GM19023 (cell line): ENCODE data around the gene TMEM238.
A peak's percentile ranks its signal among the peaks of the same experiment; 100 is the strongest.
"Not testable (repeated sequence)": the region's sequence is repeated elsewhere in the genome, so short reads cannot be mapped to it uniquely, and the experiment has no call there.

Source experiments
- ATAC-seq: cut with Tn5 transposase; IDR thresholded peaks from one replicate; pipeline ENCODE4 v1.9.1; 2021; ENCODE audit warnings: mild to moderate bottlenecking, moderate library complexity; ENCODE audit not compliant: unreplicated experiment

TMEM238 gene

DNA sequence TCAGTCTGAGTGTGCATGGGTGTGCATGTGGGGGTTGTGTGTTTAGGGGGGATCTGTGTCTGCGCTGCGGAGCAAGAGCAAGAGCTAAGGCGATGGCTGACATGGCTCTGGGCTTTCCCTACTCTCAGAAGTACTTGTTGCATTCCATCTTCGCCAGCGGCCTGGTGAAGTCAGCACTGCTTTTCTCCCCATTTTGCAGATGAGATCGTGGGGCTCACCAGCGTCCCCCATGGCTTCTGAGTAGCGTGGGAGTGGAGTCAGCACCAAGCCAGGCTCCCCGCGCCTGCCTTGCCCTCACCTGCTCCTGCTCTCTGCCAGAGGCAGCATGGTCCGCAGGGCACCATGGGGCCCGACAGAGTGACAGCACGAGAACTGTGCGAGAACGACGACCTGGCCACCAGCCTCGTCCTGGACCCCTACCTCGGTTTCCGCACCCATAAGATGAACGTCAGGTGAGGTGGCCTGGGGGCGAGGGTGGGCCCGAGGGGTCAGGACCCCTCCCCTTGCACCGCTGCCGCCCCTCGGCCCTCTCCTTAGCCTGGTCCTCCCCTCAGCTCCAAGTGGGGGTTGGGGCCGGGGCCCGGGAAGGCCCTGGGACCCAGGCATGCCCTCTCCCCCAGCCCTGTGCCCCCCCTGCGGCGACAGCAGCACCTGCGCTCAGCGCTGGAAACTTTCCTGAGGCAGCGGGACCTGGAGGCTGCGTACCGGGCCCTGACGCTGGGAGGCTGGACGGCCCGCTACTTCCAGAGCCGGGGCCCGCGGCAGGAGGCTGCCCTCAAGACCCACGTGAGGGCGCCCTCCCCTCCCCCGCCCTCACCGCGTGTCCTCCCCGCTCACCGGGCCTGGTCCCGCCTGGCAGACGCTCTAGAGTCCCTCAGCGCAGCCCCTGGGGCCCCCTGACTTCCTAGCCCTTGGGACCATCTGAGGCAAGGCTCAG lies 42.2 kb downstream of the TMEM238 start:
- ATAC-seq, result no peak

DNA sequence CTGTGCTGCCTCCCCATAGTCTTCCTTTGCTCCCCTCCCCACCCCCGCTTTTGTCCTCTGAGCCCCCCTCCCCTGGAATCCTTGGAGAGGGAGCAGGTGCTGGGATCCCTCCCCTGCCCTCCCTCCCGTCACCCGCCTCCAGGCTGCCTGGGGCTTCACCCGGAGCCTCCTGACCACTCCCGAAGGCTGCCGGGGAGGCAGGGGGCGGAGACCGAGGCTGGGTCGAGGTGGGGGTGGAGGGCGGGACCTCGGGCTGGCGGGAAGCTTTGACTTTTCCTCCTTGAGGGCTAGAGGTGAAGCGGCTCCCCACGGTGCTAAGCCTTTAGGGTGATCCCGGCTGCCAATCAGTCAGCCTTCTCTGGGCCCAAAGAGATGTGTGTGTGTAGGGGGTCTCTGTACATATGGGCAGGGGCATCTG lies 42.9 kb downstream of the TMEM238 start:
- ATAC-seq, result no peak

DNA sequence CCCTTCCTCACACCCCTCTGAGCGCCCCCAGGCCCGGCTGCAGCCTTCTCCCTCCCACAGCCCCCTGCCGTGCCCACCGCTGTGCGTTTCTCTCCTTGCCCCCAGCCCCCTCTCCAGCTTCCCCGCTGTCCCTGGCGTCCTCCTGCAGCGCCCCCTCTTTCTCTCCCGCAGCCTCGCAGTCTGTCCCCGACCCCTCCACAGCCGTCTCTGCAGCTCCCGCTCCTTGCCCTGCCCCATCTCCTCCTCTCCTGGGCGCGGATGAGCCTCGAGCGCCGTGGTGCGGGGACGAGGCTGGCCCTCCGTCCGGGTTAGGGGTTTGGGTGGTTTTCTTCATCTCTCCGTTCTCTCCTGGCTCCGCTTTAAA lies 43.3 kb downstream of the TMEM238 start:
- no peak for ATAC-seq

DNA sequence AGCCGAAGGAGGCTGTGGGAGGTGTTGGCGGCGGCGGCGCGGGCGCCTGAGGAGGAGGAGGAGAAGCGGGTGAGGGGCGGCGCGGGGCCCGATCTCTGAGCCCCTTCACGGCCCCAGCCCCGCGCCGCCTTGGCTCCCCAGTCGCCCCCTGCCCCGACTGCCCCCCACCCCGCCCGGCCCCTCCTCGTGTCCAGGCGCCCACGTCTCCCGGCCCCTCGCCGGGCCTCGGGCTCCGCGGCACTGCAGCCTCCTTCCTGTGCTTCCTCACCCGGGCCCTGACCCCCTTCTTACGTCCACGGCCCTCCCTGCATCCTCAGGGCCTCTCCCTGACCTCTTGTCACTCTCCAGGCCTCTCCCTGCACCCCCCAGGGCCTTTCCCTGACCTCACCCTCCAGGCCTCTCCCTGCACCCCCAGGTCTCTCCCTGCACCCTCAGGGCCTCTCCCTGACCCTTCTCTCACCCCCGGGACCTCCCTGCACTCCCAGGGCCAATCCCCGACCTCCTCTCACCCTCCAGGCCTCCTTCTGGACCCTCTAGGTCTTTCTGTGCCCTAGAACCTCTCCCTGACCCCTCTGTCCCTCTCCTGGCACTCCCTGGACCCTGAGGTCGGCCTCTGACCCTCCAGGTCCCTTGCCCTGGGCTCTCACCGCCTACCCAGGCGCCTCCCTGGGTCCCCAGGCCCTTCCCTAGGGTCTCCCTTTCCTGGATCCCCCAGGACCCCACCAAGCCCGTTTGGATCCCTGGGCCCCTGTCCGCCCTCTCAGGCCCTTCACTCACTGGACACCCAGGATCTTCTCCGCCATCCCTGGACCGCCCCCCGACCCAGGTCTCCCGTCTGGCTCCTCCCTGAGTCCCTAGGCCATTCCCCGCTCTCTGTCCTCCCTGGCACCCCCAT lies 44.0 kb downstream of the TMEM238 start:
- ATAC-seq, result no peak

DNA sequence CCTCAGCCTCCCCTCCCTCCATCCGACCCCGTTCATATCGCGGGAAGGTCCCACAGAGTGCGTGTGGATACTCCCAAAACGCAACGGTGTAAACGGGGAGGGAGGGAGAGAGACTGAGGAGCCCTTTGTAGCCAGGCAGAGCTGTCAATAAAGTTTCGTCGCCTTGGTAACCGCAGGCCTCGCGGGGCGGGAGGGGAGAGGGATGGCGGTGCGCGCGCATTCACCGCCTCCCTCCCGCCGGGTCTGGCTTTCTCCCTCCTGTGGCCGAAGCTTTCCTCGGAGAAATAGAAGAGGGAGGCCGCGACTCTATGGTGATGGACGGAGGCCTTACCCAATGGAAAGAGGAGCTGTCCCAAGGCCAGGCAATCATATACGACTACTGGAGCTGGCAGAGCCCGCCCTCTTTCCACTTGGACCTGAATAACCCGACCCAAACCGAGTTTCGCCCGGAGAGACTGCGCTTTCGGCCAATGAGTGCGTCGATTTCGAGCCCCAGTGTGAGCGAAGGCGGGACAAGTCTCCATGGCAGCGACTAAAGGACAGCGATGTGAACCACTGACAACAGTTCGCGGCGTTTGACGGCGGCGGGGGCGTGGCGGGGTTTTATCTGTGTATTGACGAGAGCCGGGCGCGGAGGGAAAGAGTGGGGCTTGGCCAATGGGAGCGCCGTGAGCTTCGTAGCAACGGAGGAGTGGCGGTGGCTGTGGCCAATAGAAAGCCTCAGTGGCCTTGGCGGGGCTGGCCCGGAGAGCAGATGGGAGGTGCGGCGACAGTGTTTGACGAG lies 44.8 kb downstream of the TMEM238 start, which contains the start of gene KMT5C:
KMT5C (plus strand) TSS at position 772 of the 784 bp plus-strand sequence. CDS start 2,061 bp downstream, outside the sequence.
- peak; percentile 83 for ATAC-seq

DNA sequence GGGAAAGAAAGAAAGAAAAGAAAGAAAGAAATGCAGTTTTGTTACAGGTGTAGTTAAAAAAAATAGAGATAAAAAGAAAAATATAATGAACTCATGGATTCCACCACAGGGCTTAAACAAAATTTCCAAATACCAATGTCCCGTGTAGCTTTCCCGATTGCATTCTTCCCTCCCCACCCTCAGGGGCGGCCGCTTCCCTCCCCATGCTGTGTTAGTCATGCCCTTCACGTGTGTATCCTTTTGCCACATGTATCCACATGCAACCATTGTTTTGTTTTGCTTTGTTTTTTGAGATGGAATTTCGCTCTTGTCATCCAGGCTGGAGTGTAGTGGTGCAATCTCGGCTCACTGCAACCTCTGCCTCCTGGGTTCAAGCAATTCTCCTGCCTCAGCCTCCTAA lies 48.0 kb downstream of the TMEM238 start:
- ATAC-seq, result no peak

DNA sequence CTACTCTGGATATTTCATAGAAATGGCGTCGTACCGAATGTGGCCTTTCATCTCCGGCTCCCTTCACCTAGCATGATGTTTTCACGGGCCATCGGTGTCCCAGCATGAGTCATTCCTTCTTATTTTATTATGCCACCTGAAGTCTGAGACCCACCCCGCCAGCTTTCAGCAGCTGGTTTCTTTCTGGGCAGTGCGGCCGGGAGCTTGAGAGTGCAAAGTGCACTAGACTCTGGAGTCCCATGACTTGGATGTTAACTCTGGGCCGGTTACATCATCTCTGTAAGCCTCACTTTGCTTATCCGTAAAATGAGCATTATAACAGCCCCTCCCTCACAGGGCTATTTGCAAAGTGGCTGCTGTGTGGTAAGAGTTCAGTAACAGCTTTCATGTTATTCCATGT lies 50.2 kb downstream of the TMEM238 start:
- no peak for ATAC-seq

DNA sequence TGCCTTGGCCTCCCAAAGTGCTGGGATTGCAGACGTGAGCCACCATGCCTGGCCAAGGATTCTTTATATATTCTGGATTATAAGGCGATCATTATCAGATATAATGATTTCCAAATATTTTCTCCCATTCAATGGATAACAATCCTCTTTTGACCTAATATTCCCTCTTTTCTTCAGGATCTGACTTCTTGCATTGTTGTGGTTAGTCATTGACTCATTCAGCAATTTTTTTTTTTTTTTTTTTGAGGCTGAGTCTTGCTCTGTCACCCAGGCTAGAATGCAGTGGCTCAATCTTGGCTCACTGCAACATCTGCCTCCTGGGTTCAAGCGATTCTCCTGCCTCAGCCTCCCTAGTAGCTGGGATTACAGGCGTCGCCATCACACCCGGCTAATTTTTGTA lies 54.3 kb downstream of the TMEM238 start:
- ATAC-seq, result not testable (repeated sequence)
